Neural cell (in vitro differentiated cells): ENCODE results near the gene BABAM2.

Experiments used
- EP300 ChIP-seq: fragments of 450-650 bp; conservative IDR thresholded peaks from 2 replicates; pipeline ENCODE4 v1.6.1; 2014; ENCODE audit warnings: antibody characterized with exemption, mild to moderate bottlenecking, moderate library complexity; ENCODE audit not compliant: poor library complexity, severe bottlenecking
- EZH2 ChIP-seq: fragments of 200-600, 300-800 bp; shearing (Covaris generic), sonication (generic); IDR thresholded peaks from 2 replicates; pipeline ENCODE4 v1.6.1; 2014; ENCODE audit warnings: antibody characterized with exemption, low read length, borderline replicate concordance, mild to moderate bottlenecking; ENCODE audit not compliant: insufficient read depth, poor library complexity, severe bottlenecking
- MXI1 ChIP-seq: fragments of 450-650 bp; conservative IDR thresholded peaks from 2 replicates; pipeline ENCODE4 v1.6.1; 2014; ENCODE audit warnings: antibody characterized with exemption, mild to moderate bottlenecking; ENCODE audit not compliant: poor library complexity, severe bottlenecking
- POLR2AphosphoS5 ChIP-seq: IDR thresholded peaks from 2 replicates; pipeline ENCODE4 v1.6.1; 2012
- RAD21 ChIP-seq: fragments of 450-650 bp; conservative IDR thresholded peaks from 2 replicates; pipeline ENCODE4 v1.6.1; 2014; ENCODE audit warnings: antibody characterized with exemption, mild to moderate bottlenecking, moderate library complexity
- SMC3 ChIP-seq: fragments of 450-650 bp; conservative IDR thresholded peaks from 2 replicates; pipeline ENCODE4 v1.6.1; 2014; ENCODE audit warnings: antibody characterized with exemption, mild to moderate bottlenecking, moderate library complexity; ENCODE audit not compliant: poor library complexity
- TAF1 ChIP-seq: IDR thresholded peaks from 2 replicates; pipeline ENCODE4 v1.6.1; 2012; ENCODE audit warnings: low read depth
- TF ChIP-seq, protein P1 (sequence below): fragments of 450-650 bp; IDR thresholded peaks from 2 replicates; pipeline ENCODE4 v1.5.1; 2014; ENCODE audit warnings: antibody characterized with exemption, mild to moderate bottlenecking, moderate library complexity; ENCODE audit not compliant: poor library complexity, severe bottlenecking
- TF ChIP-seq, protein P2 (sequence below): IDR thresholded peaks from 2 replicates; pipeline ENCODE4 v1.6.1; 2012; ENCODE audit warnings: borderline replicate concordance

DNA sequence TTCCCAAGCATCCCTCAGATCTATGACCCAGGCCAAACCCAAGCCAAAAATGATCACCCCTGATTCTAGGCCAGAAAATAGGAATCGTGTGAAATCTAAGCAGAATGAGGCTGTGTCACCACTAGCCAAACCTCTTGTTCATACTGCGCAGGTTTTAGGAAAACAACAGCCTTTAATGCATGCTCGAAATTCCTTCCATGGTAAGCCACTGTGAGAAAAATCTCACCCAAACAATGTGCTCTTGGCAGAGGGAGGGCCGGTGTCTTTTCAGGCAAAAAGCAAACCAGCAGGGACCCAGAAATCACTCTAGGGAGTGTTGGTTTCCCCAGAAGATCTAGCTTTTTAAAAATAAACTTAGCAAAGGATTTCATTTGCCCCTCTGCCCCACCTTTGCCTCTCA lies 430.9 kb downstream of the BABAM2 start:
- TF ChIP-seq POLR2AphosphoS5, result no peak
- no peak for TF ChIP-seq EZH2
- no peak for TF ChIP-seq EP300
- TF ChIP-seq, protein P1, sequence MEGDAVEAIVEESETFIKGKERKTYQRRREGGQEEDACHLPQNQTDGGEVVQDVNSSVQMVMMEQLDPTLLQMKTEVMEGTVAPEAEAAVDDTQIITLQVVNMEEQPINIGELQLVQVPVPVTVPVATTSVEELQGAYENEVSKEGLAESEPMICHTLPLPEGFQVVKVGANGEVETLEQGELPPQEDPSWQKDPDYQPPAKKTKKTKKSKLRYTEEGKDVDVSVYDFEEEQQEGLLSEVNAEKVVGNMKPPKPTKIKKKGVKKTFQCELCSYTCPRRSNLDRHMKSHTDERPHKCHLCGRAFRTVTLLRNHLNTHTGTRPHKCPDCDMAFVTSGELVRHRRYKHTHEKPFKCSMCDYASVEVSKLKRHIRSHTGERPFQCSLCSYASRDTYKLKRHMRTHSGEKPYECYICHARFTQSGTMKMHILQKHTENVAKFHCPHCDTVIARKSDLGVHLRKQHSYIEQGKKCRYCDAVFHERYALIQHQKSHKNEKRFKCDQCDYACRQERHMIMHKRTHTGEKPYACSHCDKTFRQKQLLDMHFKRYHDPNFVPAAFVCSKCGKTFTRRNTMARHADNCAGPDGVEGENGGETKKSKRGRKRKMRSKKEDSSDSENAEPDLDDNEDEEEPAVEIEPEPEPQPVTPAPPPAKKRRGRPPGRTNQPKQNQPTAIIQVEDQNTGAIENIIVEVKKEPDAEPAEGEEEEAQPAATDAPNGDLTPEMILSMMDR, result no peak
- no peak for TF ChIP-seq TAF1
- no peak for TF ChIP-seq SMC3
- TF ChIP-seq RAD21, result no peak
- no peak for TF ChIP-seq MXI1
- TF ChIP-seq, protein P2, sequence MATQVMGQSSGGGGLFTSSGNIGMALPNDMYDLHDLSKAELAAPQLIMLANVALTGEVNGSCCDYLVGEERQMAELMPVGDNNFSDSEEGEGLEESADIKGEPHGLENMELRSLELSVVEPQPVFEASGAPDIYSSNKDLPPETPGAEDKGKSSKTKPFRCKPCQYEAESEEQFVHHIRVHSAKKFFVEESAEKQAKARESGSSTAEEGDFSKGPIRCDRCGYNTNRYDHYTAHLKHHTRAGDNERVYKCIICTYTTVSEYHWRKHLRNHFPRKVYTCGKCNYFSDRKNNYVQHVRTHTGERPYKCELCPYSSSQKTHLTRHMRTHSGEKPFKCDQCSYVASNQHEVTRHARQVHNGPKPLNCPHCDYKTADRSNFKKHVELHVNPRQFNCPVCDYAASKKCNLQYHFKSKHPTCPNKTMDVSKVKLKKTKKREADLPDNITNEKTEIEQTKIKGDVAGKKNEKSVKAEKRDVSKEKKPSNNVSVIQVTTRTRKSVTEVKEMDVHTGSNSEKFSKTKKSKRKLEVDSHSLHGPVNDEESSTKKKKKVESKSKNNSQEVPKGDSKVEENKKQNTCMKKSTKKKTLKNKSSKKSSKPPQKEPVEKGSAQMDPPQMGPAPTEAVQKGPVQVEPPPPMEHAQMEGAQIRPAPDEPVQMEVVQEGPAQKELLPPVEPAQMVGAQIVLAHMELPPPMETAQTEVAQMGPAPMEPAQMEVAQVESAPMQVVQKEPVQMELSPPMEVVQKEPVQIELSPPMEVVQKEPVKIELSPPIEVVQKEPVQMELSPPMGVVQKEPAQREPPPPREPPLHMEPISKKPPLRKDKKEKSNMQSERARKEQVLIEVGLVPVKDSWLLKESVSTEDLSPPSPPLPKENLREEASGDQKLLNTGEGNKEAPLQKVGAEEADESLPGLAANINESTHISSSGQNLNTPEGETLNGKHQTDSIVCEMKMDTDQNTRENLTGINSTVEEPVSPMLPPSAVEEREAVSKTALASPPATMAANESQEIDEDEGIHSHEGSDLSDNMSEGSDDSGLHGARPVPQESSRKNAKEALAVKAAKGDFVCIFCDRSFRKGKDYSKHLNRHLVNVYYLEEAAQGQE, result no peak
